ENCODE results near the gene ADAMTS13. TPM values are rescaled to one million over a fixed set of nuclear protein-coding genes. Genes with fewer than 3 reads are reported as not detected.

Gene ADAMTS13
- total RNA-seq, 1 donor from 2014 or later, result 9.1 TPM

DNA sequence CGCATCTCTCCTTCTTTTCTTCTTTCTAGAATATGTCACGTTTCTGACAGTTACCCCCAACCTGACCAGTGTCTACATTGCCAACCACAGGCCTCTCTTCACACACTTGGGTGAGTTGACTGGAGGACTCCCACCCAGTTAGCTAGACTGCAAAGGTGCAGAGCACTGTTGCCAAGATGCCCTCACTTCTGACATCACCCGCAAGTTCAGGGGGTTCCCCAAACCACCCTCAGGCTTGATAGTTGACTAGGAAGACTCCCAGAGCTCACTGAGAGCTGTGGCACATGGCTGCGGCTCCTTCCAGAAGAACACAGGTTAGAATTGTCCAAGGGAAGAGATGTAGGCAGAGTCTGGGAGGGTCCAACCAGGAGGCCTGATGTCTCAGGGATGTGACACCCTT, 17.2 kb downstream of the ADAMTS13 start:
- DNase-seq (ENCODE audit: low spot score), result no peak
- H3K4me1 Mint-ChIP-seq (ENCODE audit: unreplicated experiment), result no peaks in the 10 kb centered on the region
- H3K36me3 Mint-ChIP-seq (ENCODE audit: low read depth, unreplicated experiment), result no peaks in the 10 kb centered on the region
- peaks cover 12% of the 10 kb centered on the region for H3K27me3 Mint-ChIP-seq (ENCODE audit: unreplicated experiment)
- H3K9me3 Mint-ChIP-seq (ENCODE audit: unreplicated experiment), result no peaks in the 10 kb centered on the region
- TF ChIP-seq CTCF (IDR thresholded peaks at IDR 0.05; ENCODE audit: unreplicated experiment), result no peak
- no peak overlapping the region for H3K27ac Mint-ChIP-seq (ENCODE audit: unreplicated experiment)
- no peak overlapping the region for H3K4me3 Mint-ChIP-seq (ENCODE audit: unreplicated experiment)

DNA sequence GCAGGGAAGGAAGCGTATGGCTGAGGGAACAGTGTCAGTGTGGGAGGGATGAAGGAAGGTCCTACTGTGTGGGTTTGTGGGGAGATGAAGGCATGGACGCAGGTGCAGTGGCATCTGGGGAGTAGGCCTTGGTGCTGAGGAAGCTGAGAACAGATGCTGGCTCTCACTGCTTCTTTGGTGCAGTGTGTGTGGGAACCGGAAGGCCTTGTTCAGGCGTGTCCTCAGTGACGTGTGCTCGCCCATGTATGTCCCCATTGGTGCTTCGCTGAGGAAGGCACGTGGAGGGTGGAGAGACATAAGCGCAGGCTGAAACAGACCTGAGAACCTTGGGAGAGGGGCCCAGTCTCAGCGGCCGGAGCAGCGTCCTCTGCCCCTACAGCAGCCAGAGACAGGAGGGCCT, 18.7 kb downstream of the ADAMTS13 start:
- Mint-ChIP-seq H3K4me3 (ENCODE audit: unreplicated experiment) (no peak overlapping the region), H3K27ac (ENCODE audit: unreplicated experiment) (no peak overlapping the region), H3K9me3 (ENCODE audit: unreplicated experiment) (no peaks in the 10 kb centered on the region), H3K27me3 (ENCODE audit: unreplicated experiment) (peaks cover 15% of the 10 kb centered on the region), H3K36me3 (ENCODE audit: low read depth, unreplicated experiment) (no peaks in the 10 kb centered on the region), H3K4me1 (ENCODE audit: unreplicated experiment) (no peaks in the 10 kb centered on the region)
- TF ChIP-seq CTCF (IDR thresholded peaks at IDR 0.05; ENCODE audit: unreplicated experiment), result no peak
- no peak for DNase-seq (ENCODE audit: low spot score)

- Mint-ChIP-seq H3K4me3 (ENCODE audit: unreplicated experiment) (peak overlapping the region; percentile 59), H3K4me1 (ENCODE audit: unreplicated experiment) (no peaks in the 10 kb centered on the region), H3K27ac (ENCODE audit: unreplicated experiment) (no peak overlapping the region), H3K27me3 (ENCODE audit: unreplicated experiment) (peaks cover 15% of the 10 kb centered on the region), H3K9me3 (ENCODE audit: unreplicated experiment) (no peaks in the 10 kb centered on the region), H3K36me3 (ENCODE audit: low read depth, unreplicated experiment) (no peaks in the 10 kb centered on the region)
- TF ChIP-seq CTCF (IDR thresholded peaks at IDR 0.05; ENCODE audit: unreplicated experiment), result no peak
- DNase-seq (ENCODE audit: low spot score), result no peak
Observed at GRCh38 chr9:133441571-133441970, 19.4 kb downstream of the ADAMTS13 start.

DNA sequence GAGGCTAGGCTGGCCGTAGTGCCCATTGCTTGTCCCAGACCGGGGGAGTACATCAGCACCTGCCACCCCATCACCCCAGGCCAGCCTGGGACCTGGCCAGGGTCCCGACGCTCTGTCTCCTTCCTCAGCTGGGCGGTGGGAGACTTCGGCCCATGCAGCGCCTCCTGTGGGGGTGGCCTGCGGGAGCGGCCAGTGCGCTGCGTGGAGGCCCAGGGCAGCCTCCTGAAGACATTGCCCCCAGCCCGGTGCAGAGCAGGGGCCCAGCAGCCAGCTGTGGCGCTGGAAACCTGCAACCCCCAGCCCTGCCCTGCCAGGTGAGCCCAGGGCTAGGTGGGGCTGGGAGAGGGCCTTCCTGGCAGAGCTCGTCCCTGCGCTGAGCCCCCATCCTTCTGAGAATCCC, 21.1 kb downstream of the ADAMTS13 start:
- Mint-ChIP-seq H3K27me3 (ENCODE audit: unreplicated experiment) (peaks cover 13% of the 10 kb centered on the region), H3K36me3 (ENCODE audit: low read depth, unreplicated experiment) (no peaks in the 10 kb centered on the region), H3K4me1 (ENCODE audit: unreplicated experiment) (no peaks in the 10 kb centered on the region), H3K4me3 (ENCODE audit: unreplicated experiment) (no peak overlapping the region), H3K9me3 (ENCODE audit: unreplicated experiment) (no peaks in the 10 kb centered on the region), H3K27ac (ENCODE audit: unreplicated experiment) (no peak overlapping the region)
- no peak for DNase-seq (ENCODE audit: low spot score)
- no peak for TF ChIP-seq CTCF (IDR thresholded peaks at IDR 0.05; ENCODE audit: unreplicated experiment)

DNA sequence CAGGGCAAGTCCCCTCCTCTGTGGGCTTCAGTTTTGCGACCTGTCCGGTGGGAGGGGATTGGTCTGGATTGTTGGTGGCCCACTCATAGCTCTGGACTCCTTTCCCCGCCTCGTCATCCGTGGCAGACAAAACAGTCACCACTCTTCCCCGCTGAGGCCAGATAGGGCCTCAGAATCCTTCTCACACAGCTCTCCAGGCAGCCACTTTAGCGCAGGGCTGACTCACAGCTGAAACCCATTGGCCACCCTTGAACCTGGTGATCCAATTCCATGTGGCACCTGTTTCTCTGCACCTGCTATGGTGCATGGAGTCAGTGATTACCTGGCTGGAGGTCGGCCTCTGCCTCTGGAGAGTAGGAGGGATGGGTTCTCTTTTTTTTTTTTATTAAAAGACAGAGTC, 21.8 kb downstream of the ADAMTS13 start:
- H3K4me1 Mint-ChIP-seq (ENCODE audit: unreplicated experiment), result no peaks in the 10 kb centered on the region
- TF ChIP-seq CTCF (IDR thresholded peaks at IDR 0.05; ENCODE audit: unreplicated experiment), result no peak
- peaks cover 13% of the 10 kb centered on the region for H3K27me3 Mint-ChIP-seq (ENCODE audit: unreplicated experiment)

More for the DNA sequence above, 21.8 kb downstream of the ADAMTS13 start:
- no peak overlapping the region for H3K27ac Mint-ChIP-seq (ENCODE audit: unreplicated experiment)
- no peaks in the 10 kb centered on the region for H3K9me3 Mint-ChIP-seq (ENCODE audit: unreplicated experiment)
- DNase-seq (ENCODE audit: low spot score), result no peak
- no peaks in the 10 kb centered on the region for H3K36me3 Mint-ChIP-seq (ENCODE audit: low read depth, unreplicated experiment)
- no peak overlapping the region for H3K4me3 Mint-ChIP-seq (ENCODE audit: unreplicated experiment)

All from endothelial cell (in vitro differentiated cells).